Suprapubic skin (tissue), 3 donors: ENCODE measurements around the gene RERE.

Experiments
- POLR2A ChIP-seq, 2 donors: fragments of 450-650 bp; IDR thresholded peaks; one replicate each; pipeline ENCODE4 v1.6.1; 2017; ENCODE audit warnings: antibody characterized with exemption in 2 of 2, mild to moderate bottlenecking in 2 of 2, moderate library complexity in 2 of 2
- TF ChIP-seq, protein P1 (sequence below), 2 donors: fragments of 200-600 bp in 1 of 2; fragments of 450-650 bp in 1 of 2; sonication (generic) in 1 of 2; IDR thresholded peaks; one replicate each; pipeline ENCODE4 v1.5.1; 2016 to 2019; ENCODE audit warnings: antibody characterized with exemption in 2 of 2, mild to moderate bottlenecking in 1 of 2, moderate library complexity in 1 of 2

DNA sequence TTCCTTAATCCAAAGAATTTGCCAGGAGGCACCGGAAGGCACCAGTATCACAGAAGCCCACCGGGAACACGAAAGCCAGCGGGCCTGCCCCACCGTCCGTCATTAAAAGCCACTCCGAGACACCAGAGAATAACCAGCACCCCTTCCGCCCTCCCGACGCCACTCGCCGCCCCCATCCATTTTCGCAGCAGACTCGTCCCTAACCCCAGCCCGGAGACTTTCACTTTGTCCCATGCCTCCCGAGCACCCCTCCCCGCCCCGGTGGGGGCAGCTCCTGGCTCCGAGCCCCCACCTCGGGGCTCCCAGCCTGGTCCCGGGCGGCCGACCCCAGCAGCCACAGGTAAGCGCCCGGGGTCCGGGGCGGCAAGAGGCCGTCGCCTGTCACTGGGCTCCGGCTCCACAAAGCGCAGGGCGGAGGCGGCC, 394.2 kb downstream of the RERE start:
- no peak for TF ChIP-seq POLR2A (IDR thresholded peaks at IDR 0.05)
- TF ChIP-seq, protein P1, sequence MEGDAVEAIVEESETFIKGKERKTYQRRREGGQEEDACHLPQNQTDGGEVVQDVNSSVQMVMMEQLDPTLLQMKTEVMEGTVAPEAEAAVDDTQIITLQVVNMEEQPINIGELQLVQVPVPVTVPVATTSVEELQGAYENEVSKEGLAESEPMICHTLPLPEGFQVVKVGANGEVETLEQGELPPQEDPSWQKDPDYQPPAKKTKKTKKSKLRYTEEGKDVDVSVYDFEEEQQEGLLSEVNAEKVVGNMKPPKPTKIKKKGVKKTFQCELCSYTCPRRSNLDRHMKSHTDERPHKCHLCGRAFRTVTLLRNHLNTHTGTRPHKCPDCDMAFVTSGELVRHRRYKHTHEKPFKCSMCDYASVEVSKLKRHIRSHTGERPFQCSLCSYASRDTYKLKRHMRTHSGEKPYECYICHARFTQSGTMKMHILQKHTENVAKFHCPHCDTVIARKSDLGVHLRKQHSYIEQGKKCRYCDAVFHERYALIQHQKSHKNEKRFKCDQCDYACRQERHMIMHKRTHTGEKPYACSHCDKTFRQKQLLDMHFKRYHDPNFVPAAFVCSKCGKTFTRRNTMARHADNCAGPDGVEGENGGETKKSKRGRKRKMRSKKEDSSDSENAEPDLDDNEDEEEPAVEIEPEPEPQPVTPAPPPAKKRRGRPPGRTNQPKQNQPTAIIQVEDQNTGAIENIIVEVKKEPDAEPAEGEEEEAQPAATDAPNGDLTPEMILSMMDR (IDR thresholded peaks at IDR 0.05), result no peak
